GM18505 (cell line): ENCODE measurements around the gene FMR1.
A peak's percentile ranks its signal among the peaks of the same experiment; 100 is the strongest.

Experiments
- ATAC-seq: cut with Tn5 transposase; IDR thresholded peaks from one replicate; pipeline ENCODE4 v1.9.1; 2021; ENCODE audit not compliant: unreplicated experiment
- POLR2A ChIP-seq: IDR thresholded peaks from 4 replicates; pipeline ENCODE4 v1.6.1; 2011; ENCODE audit warnings: borderline replicate concordance; ENCODE audit not compliant: insufficient read depth, insufficient read length; ENCODE audit errors: extremely low read depth

The FMR1 gene

DNA sequence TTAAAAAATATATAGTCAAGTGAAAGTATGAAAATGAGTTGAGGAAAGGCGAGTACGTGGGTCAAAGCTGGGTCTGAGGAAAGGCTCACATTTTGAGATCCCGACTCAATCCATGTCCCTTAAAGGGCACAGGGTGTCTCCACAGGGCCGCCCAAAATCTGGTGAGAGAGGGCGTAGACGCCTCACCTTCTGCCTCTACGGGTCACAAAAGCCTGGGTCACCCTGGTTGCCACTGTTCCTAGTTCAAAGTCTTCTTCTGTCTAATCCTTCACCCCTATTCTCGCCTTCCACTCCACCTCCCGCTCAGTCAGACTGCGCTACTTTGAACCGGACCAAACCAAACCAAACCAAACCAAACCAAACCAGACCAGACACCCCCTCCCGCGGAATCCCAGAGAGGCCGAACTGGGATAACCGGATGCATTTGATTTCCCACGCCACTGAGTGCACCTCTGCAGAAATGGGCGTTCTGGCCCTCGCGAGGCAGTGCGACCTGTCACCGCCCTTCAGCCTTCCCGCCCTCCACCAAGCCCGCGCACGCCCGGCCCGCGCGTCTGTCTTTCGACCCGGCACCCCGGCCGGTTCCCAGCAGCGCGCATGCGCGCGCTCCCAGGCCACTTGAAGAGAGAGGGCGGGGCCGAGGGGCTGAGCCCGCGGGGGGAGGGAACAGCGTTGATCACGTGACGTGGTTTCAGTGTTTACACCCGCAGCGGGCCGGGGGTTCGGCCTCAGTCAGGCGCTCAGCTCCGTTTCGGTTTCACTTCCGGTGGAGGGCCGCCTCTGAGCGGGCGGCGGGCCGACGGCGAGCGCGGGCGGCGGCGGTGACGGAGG lies at the start of gene FMR1:
Gene FMR1 (plus strand): TSS at position 728 of the 831 bp plus-strand sequence. CDS start 261 bp downstream, outside the sequence.
- peak; percentile 60 for TF ChIP-seq POLR2A
- ATAC-seq, result peak; percentile 84

- TF ChIP-seq POLR2A, result no peak
- ATAC-seq, result peak; percentile 98
These were observed 35.7 kb upstream of the FMR1 start for GRCh38 chrX:147875866-147876596.

DNA sequence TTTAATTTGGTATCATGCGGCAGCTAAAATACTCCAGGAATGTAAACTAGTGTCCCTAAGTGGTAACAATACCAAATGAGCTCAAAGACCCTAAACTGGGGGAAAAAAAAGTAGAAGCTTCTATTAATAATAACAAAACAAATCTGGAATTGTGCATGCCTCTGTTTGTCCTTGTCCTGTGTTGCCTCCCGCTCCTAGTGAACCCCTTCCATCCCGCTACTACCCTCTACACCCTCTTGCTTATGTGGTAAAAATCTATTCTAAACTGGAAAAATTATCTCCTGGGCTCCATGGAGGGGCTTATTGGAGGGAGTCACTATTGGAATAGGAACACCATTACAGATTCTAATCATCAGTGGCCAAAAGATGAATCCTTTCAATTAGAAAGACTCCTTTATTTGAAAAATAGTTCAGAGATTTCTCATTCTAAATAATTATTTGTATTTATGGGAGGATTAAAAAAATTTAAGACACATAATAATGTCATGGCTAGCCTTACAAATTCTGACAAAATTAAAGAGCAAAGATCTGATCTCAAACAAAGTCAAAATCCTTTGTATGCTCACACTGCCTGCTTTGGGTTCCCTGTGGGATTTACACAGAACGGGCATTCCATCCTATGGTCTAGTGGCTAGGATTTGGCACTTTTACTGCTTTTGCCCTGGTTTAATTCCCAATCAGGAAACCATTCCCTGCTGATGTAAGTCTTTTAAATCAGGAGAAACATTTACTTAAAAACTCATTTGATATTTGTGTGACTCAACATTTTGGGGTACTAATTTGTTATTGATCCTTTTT lies 34.7 kb upstream of the FMR1 start:
- ATAC-seq, result no peak
- no peak for TF ChIP-seq POLR2A

DNA sequence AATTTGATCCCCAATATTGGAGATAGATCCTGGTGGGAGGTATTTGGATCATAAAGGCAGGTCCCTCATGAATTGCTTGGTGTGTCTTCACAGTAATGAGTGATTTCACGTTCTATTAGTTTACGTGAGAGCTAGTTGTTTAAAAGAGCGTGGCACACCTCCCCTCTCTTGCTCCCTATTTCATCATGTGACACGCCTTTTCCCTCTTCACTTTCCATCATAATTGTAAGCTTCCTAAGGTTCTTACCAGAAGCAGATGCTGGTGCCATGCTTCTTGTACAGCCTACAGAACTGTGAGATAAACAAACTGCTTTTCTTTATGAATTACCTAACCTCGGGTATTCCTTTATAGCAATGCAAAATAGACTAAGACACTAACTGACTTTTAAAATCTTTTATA lies 34.0 kb upstream of the FMR1 start:
- no peak for ATAC-seq
- TF ChIP-seq POLR2A, result no peak

DNA sequence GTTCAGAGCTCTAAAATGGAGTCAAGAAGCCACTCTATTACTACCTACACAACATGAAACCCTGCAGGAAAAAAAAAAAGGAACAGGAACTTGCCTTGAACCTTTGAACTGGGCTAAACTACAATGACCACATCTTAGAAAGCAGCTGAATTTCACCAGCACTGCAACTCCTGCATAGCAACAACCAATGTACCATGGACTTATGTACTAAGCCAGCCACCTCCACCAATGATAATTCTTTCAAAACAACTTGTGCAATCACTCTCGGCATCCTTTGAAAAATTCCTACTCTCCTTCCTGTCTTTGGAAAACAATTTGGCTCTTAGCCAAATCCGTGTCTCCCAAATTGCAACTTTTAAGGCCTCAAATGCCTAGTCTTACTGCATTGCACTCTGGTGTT lies 26.8 kb upstream of the FMR1 start:
- peak; percentile 69 for ATAC-seq
- TF ChIP-seq POLR2A, result no peak

GRCh38 chrX:147890756-147891155 lies 21.0 kb upstream of the FMR1 start:
- no peak for ATAC-seq
- no peak for TF ChIP-seq POLR2A

GRCh38 chrX:147891896-147892295 lies 19.8 kb upstream of the FMR1 start:
- no peak for ATAC-seq
- no peak for TF ChIP-seq POLR2A

DNA sequence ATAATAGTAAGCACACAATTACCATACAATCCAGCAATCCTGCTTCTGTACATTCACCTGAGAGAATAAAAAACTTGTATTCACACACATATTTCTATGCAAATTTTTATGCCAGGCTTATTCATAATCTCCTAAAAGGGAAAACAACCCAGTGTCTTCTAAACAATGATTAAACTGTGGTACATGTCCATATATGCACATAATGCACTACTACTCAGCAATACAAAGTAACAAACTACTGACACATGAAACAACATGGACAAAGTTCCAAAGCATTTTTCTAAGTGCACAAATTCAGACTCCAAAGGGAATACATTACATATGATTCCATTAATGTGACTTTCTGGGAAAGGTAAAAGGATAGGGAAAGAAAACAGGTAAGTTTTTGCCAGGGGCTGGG lies 18.0 kb upstream of the FMR1 start:
- TF ChIP-seq POLR2A, result no peak
- ATAC-seq, result no peak

- no peak for ATAC-seq
- TF ChIP-seq POLR2A, result no peak
These were observed 17.3 kb upstream of the FMR1 start for GRCh38 chrX:147894366-147894963.

DNA sequence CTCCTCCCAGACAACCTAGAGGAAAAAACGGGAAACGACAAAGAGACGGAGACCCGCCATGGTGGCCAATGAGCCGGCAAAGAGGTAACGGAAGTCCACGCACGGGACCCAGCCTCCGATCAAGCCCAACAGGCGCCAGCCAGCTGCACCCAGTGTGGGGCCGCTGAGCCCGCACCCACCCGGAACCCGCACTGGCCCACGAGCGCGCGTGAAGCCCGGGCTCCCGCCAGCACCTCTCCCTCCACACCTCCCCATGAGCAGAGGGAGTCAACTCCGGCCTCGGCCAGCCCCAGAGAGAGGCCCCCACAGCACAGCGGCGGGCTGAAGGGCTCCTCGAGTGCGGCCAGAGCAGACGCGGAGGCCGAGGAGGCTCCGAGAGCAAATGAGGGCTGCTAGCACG lies 14.6 kb upstream of the FMR1 start:
- TF ChIP-seq POLR2A, result no peak
- no peak for ATAC-seq

- ATAC-seq, result no peak
- TF ChIP-seq POLR2A, result no peak
These were observed 12.8 kb upstream of the FMR1 start for GRCh38 chrX:147898951-147899350.

GRCh38 chrX:147899379-147900114 lies 12.2 kb upstream of the FMR1 start:
- no peak for ATAC-seq
- no peak for TF ChIP-seq POLR2A
